Placental epithelial cell (primary cell): ENCODE results near the gene OR51B4. TPM values are rescaled to one million over a fixed set of nuclear protein-coding genes. Genes with fewer than 3 reads are reported as not detected.

Experiments used
- total RNA-seq: library from RNA; depleted of rRNA; stranded (reverse); fragments of >200 nt; gene quantifications from 2 replicates; pipeline ENCODE4 v1.2.3, GENCODE V29; 2012

Gene OR51B4, protein sequence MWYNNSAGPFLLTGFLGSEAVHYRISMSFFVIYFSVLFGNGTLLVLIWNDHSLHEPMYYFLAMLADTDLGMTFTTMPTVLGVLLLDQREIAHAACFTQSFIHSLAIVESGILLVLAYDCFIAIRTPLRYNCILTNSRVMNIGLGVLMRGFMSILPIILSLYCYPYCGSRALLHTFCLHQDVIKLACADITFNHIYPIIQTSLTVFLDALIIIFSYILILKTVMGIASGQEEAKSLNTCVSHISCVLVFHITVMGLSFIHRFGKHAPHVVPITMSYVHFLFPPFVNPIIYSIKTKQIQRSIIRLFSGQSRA
- total RNA-seq: not detected in 2 replicates

DNA sequence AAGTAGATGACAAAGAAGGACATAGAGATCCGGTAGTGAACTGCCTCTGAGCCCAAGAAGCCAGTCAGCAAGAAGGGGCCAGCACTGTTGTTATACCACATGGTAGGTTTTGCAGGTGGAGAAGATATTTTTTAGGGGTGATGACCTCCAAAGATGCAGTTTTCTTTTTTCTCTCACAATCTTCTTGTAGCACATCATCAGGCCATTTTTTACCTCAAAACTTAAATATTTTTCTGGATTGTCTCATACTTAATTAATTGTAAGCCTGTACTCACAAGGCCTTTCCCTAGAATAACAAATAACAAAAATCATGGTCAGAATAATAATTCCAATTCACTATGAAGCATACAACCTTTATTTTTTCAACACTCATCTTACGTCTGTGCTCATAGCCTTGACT lies at the start of gene OR51B4:
Gene OR51B4, minus strand, starts transcription at position 101 of the 400 bp plus-strand sequence. Its CDS starts 0 bp downstream, at position 101.

DNA sequence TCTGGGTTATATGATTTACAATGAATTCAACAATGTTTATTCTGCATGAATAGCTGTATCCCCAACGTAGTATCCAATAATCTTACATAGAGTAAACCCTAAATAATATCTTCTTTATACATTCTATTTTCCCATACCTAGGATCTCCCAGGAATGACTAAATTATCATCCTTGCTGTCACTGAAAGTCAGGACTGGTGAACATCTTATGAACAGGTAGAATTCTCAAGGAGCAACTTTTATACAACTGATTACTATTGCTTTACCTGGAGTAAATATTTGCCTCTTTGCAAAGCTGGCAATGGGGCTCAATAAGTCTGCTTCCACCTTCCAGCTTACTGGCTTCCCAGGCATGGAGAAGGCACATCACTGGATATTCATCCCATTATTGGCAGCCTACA lies 49.5 kb upstream of the OR51B4 start, which contains the start of gene OR51B6:
Gene OR51B6, plus strand, starts transcription at position 301 of the 400 bp plus-strand sequence. Its CDS starts 0 bp downstream, at position 301.

GRCh38 chr11:5343474-5344335 lies 42.0 kb upstream of the OR51B4 start, which contains the start of gene OR51B5:
Gene OR51B5, minus strand, starts transcription at chr11:5343524. Its CDS starts 0 bp downstream, at chr11:5343524.

GRCh38 chr11:5324197-5324596 lies 22.5 kb upstream of the OR51B4 start, which contains the start of gene OR51B2:
Gene OR51B2, minus strand, starts transcription at chr11:5324297. Its CDS starts 0 bp downstream, at chr11:5324297.

GRCh38 chr11:5269715-5270147 lies 32.0 kb downstream of the OR51B4 start, which contains the start of gene HBE1:
Gene HBE1, minus strand, starts transcription at chr11:5269945. Its CDS starts 55 bp downstream, at chr11:5269890.

DNA sequence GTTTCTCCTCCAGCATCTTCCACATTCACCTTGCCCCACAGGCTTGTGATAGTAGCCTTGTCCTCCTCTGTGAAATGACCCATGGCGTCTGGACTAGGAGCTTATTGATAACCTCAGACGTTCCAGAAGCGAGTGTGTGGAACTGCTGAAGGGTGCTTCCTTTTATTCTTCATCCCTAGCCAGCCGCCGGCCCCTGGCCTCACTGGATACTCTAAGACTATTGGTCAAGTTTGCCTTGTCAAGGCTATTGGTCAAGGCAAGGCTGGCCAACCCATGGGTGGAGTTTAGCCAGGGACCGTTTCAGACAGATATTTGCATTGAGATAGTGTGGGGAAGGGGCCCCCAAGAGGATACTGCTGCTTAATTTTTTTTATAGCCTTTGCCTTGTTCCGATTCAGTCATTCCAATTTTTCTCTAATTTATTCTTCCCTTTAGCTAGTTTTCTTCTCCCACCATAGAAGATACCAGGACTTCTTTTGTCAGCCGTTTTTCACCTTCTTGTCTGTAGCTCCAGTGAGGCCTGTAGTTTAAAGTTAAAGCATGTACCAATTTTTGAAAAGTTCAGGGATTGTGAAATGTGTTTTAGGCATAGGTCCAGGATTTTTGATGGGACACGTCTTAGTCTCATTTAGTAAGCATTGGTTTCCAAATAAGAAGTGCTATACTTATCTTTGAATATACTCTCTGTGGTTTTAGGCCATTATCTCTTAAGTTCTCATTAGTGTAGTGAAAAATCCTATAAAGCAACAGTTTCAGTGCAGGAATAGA lies 46.9 kb downstream of the OR51B4 start, which contains the start of gene HBG2:
Gene HBG2, minus strand, starts transcription at position 136 of the 768 bp plus-strand sequence. Its CDS starts 53 bp downstream, at position 83.

Other genes with a start within 250 kb of the OR51B4 start
- gene OR52E2, start 242.3 kb downstream of the OR51B4 start, total RNA-seq: not detected in 2 replicates
- not detected in 2 replicates for gene OR52E1, start 232.4 kb downstream of the OR51B4 start, total RNA-seq
- gene OR52A5, start 163.6 kb downstream of the OR51B4 start, total RNA-seq: not detected in 2 replicates
- not detected in 2 replicates for gene OR52A1, start 147.2 kb downstream of the OR51B4 start, total RNA-seq
- gene OR51V1, start 101.3 kb downstream of the OR51B4 start, total RNA-seq: not detected in 2 replicates
- not detected in 2 replicates for gene HBB, start 74.9 kb downstream of the OR51B4 start, total RNA-seq
- not detected in 2 replicates for gene HBD, start 67.5 kb downstream of the OR51B4 start, total RNA-seq
- gene HBG1, start 52.1 kb downstream of the OR51B4 start, total RNA-seq: not detected in 2 replicates
- not detected in 2 replicates for gene HBG2, start 47.2 kb downstream of the OR51B4 start, total RNA-seq
- gene HBE1, start 32.0 kb downstream of the OR51B4 start, total RNA-seq: 0.39 TPM in 1 of 2 replicates, not detected in the other
- not detected in 2 replicates for gene OR51B2, start 22.4 kb upstream of the OR51B4 start, total RNA-seq
- gene OR51B5, start 41.6 kb upstream of the OR51B4 start, total RNA-seq: 0.22 TPM in 1 of 2 replicates, not detected in the other
- gene OR51B6, start 49.6 kb upstream of the OR51B4 start, total RNA-seq: not detected in 2 replicates
- gene OR51M1, start 81.9 kb upstream of the OR51B4 start, total RNA-seq: not detected in 2 replicates
- gene OR51Q1, start 120.2 kb upstream of the OR51B4 start, total RNA-seq: not detected in 2 replicates
- not detected in 2 replicates for gene OR51I1, start 139.6 kb upstream of the OR51B4 start, total RNA-seq
- gene OR51I2, start 147.4 kb upstream of the OR51B4 start, total RNA-seq: not detected in 2 replicates
- gene OR52D1, start 186.7 kb upstream of the OR51B4 start, total RNA-seq: not detected in 2 replicates
- under 0.01 TPM in 1 of 2 replicates, not detected in the other for gene UBQLN3, start 208.0 kb upstream of the OR51B4 start, total RNA-seq
- gene UBQLNL, start 214.8 kb upstream of the OR51B4 start, total RNA-seq: 0.22 and 0.39 TPM in 2 replicates
- 0.76 and 0.79 TPM in 2 replicates for gene OR52H1, start 246.6 kb upstream of the OR51B4 start, total RNA-seq